ENCODE measurements around the gene WNK1. TPM values are rescaled to one million over a fixed set of nuclear protein-coding genes. Genes with fewer than 3 reads are reported as not detected.

Gene WNK1
- total and polyA plus RNA-seq, 2 donors (not counting 3 experiments of a cell fraction or from before 2014, with no cell fraction given) = 46.3 to 108 TPM

- dilution Hi-C loops (cut with MboI; ENCODE audit: extremely low pct_ligation_motif_present, low sequenced_read_pairs) = no loop called here
- H3K4me3 ChIP-seq (replicated peaks in 1 of 3; ENCODE audit: insufficient read depth in 1 of 3, low read depth in 1 of 3, low read length in 3 of 3) = no peak overlapping the region
- peaks cover 92% of the 10 kb centered on the region for H3K79me2 ChIP-seq (ENCODE audit: control insufficient read depth, insufficient read depth, low read length)
- POLR2A ChIA-PET = no interaction called here
- H3K36me3 ChIP-seq (ENCODE audit: control insufficient read depth in 2 of 2, extremely low read depth in 1 of 2, insufficient read depth in 2 of 2, low read length in 2 of 2) = no peaks in the 10 kb centered on the region
- TF ChIP-seq MYC (IDR thresholded peaks at IDR 0.05; ENCODE audit: low read depth, low read length) (no peak), CTCF (IDR thresholded peaks at IDR 0.05; ENCODE audit: extremely low read depth in 1 of 2, insufficient read depth in 1 of 2, low read depth in 1 of 2, low read length in 2 of 2) (no peak), MAX (IDR thresholded peaks at IDR 0.05; ENCODE audit: insufficient read depth, insufficient read length) (no peak), POLR2AphosphoS5 (IDR thresholded peaks at IDR 0.05; ENCODE audit: insufficient read depth, low read depth, low read length) (no peak)
- FAIRE-seq (no peak), DNase-seq (ENCODE audit: low read depth, low spot score) (no peak)
- no peaks in the 10 kb centered on the region for H3K27me3 ChIP-seq (ENCODE audit: control insufficient read depth in 2 of 2, insufficient read depth in 2 of 2, low read length in 2 of 2)
- H3K27ac ChIP-seq (ENCODE audit: insufficient read depth, low read depth, low read length) = no peak overlapping the region
- no peak overlapping the region for H3K9ac ChIP-seq (replicated peaks; ENCODE audit: extremely low read depth, insufficient read depth, low read length)
- H2AFZ ChIP-seq (ENCODE audit: low read depth, low read length) = no peak overlapping the region
- no peaks in the 10 kb centered on the region for H3K4me1 ChIP-seq (ENCODE audit: control insufficient read depth, extremely low read depth, insufficient read depth, low read length)
- CTCF ChIA-PET = interaction anchor here (0.6 to 4.4 kb wide), 2 partner anchors 9 to 12 kb away, joined by 3 to 16 read pairs; no protein-coding TSS in a partner anchor
- H3K9me1 ChIP-seq (replicated peaks; ENCODE audit: control insufficient read depth, extremely low read depth, insufficient read depth, low read length) = no peaks in the 10 kb centered on the region
- H4K20me1 ChIP-seq (replicated peaks; ENCODE audit: control insufficient read depth, extremely low read depth, insufficient read depth, low read length) = peaks cover 8% of the 10 kb centered on the region
- no peaks in the 10 kb centered on the region for H3K9me3 ChIP-seq (replicated peaks; ENCODE audit: control insufficient read depth, insufficient read depth, low read length)
- BruUV-seq (replicated peaks) = no TSS peak
- intact Hi-C loops (cut with micrococcal nuclease) = no loop called here
- H3K4me2 ChIP-seq (ENCODE audit: insufficient read depth, low read length) = no peak overlapping the region
Observed at GRCh38 chr12:772056-772697, 19.8 kb downstream of the WNK1 start.

Measured in endothelial cell of umbilical vein (primary cell).